Activated CD4-positive, CD25-positive, alpha-beta regulatory T cell treated with anti-CD3 and anti-CD28 coated beads, Interleukin-2, amount 50 U/mL, for 72 hours (primary cell): ENCODE data around the gene SLC19A2.
"Not testable (repeated sequence)": the region's sequence is repeated elsewhere in the genome, so short reads cannot be mapped to it uniquely, and the experiment has no call there.

Experiments used
- DNase-seq: peaks from one replicate; pipeline ENCODE4 v3.0.0; 2021

Gene SLC19A2

GRCh38 chr1:169508432-169509338 lies 22.9 kb upstream of the SLC19A2 start:
- no peak for DNase-seq

GRCh38 chr1:169507413-169507812 lies 21.7 kb upstream of the SLC19A2 start:
- DNase-seq = no peak

DNA sequence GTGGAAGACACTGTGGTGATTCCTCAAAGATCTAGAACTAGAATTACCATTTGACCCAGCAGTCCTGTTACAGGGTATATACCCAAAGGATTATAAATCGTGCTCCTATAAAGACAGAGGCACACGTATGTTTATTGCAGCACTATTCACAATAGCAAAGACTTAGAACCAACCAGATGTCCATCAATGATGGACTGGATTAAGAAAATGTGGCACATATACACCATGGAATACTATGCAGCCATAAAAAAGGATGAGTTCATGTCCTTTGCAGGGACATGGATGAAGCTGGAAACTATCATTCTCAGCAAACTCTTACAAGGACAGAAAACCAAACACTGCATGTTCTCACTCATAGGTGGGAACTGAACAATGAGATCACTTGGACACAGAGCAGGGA lies 17.9 kb upstream of the SLC19A2 start:
- not testable (repeated sequence) for DNase-seq

DNA sequence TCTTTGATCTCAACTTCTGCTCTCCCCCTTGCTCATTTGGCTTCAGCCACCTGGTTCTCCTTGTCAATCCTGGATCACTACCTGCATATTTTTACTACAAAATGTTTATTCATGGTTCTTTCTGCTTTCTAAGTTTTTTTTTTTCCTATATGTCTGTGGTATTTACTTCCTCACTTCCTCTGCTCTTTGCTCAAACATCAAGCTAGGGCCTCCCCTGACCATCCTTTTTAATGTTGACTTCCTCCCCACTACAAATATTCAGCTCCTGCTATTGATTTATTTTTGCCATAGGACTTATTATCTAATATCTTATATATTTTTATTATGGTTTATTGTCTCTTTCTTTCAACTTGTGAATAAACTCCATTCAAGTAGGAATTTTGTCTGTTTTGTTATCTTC lies 14.1 kb upstream of the SLC19A2 start:
- no peak for DNase-seq

DNA sequence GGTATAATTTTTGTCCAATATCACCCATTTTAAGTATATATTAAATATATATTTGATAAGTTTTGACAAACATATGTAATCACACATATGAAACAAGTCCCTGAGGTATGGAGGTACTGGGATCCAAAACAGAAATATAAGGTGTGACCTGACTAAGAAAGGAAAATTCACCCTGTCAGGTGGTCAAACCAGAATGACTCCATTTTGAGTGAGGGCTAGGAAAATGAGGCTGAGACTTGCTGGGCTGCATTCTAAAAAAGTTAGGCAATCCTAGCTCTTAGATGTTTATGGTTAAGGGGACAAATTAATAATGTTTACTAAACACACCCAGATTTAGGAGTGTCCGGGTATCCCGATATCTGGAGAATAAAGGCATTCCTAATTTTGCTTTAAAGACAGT lies 11.6 kb upstream of the SLC19A2 start:
- DNase-seq = no peak

GRCh38 chr1:169495916-169496315 lies 10.2 kb upstream of the SLC19A2 start:
- DNase-seq = no peak

- DNase-seq = no peak
Observed at GRCh38 chr1:169495046-169495775, 9.5 kb upstream of the SLC19A2 start.

GRCh38 chr1:169494343-169494742 lies 8.6 kb upstream of the SLC19A2 start:
- no peak for DNase-seq

DNA sequence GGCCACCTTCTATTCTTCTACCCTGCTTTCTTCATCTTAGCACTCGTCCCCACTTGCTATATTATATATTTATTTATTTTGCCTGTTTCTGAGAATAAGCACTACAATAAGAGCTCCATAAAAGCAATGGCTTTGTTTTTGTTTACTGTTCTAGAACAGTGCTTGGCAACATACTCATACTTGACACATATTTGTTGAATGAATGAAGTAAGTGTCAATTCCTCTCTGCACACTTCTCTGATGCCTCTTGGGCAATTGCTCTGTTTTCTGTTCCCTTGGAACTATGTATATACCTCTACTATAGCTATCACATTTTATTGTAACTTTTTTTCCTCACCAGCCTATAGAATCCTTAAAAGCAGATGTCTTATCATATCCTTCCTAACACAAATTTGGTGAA lies 7.5 kb upstream of the SLC19A2 start:
- DNase-seq = no peak

GRCh38 chr1:169491845-169492281 lies 6.1 kb upstream of the SLC19A2 start:
- no peak for DNase-seq

DNA sequence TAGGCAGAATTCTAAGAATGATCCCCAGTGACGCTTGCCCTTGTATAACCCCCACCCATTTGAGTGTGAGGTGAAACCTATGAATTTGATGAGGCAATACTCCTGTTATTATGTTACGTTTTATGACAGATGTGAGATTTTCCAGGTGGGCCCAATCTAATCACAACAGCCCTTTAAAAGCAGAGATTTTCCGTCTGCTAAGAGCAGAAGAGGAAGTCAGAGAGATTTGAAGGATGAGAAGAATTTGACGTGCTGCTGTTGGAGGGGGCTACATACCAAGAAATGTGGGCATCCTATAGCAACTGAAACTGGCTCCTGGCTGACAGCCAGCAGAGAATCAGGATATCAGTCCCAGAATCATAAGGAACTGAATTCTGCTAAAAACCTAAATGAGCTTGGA lies 2.4 kb upstream of the SLC19A2 start:
- no peak for DNase-seq

DNA sequence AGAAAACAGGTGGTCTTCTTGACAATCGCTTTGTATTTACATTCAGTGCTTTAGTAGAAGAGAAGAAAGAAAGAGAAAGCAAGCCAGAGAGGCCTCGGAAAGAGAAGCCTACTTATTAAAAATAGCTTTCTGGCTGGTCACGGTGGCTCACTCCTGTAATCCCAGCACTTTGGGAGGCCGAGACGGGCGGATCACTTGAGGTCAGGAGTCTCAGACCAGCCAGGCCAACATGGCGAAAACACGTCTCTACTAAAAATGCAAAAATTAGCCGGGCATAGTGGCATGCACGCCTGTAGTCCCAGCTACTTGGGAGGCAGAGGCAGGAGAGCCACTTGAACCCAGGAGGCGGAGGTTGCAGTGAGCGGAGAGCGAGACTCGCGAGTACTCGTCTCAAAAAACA lies 1.8 kb upstream of the SLC19A2 start:
- DNase-seq = no peak

- DNase-seq = no peak
Observed at GRCh38 chr1:169487133-169487532, 1.4 kb upstream of the SLC19A2 start.

- no peak for DNase-seq
Observed at GRCh38 chr1:169486281-169487051, 722 bp upstream of the SLC19A2 start.

- DNase-seq = peak; percentile 39
Observed at GRCh38 chr1:169484683-169485430, 887 bp downstream of the SLC19A2 start.

GRCh38 chr1:169484101-169484500 lies 1.6 kb downstream of the SLC19A2 start:
- DNase-seq = no peak

DNA sequence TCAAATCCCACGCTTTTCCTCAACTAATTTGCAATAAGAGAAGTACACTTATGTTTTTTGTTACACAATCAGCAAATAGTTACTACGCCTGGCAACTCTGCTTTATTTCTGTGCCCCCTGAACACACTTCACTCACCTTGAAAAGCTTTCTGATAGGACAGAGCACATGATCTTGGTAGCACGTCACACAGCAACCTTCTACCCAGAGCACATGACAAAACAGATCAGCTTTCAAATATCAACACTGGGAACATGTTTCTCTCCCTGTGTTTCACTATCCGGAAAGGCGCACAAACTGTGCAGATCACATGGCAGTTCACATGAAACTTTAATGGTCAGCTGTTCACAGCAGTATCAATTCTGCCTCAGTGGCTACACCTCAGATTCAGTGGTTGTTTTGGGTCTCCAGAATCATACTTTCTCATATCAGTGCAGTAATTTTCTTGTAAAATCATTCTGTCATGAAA lies 2.2 kb downstream of the SLC19A2 start:
- DNase-seq = no peak

DNA sequence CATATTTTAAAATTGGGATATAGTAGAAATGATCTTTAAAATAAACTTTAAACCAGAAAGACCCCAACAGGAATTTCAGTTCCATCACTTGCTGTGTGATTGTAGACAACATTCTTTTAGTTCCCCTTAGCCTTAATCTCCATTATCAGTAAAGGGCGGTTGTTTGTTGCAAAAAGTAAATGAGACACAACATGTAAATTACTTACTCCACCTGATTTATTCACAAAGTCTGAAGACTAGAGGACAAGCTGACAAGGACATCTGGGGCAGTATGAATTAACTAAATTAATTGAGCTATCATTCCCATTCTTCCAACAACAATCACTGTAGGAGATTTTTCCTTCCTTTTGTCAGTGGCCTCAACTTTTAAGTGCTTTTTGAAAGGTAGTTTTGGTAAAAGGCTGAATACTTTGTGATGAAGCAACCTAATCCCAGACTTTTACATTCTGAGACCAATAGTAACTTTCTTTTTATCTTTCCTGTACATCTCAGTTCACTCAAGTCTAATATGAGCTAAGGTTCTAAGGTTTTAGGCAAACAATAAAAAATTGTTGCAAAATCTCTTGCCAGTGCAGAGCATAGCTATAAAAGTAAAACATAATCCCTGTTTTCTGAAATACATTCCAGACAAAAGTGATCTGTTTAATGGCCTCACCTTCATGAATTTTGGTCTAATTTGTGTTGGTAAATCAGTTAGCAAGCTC lies 6.2 kb downstream of the SLC19A2 start:
- DNase-seq = no peak

- DNase-seq = no peak
Observed at GRCh38 chr1:169478094-169478672, 7.6 kb downstream of the SLC19A2 start.

DNA sequence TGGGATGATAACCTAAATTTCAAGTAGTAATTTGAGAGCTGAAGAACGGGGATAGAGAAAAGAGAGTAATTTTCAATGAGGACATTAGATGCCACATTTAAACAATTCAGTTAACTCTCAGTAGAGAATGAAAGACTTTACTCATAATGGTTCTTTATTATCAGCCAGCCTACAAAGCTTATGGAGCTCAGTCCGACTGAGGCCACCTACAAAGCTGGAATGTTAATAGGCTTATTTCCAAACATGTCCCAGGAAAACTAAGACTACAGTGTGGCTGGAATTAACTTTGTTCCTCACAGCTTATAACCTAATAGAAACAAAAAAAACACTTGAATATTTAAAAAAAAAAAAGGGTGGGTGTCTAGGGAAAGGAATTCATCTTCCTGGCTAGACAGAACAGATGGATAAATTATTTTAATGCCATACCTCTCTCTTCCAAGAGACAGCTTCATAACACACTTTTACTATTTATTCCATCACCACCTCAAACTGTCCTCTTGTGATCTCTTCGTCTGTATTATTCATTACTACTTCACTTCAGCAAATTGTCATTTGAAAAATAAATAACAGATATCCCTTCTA lies 9.8 kb downstream of the SLC19A2 start:
- no peak for DNase-seq
